Measurements from ENCODE around the gene NKRF. TPM values are rescaled to one million over a fixed set of nuclear protein-coding genes. Genes with fewer than 3 reads are reported as not detected.

The NKRF gene
- total and polyA plus RNA-seq, 12 donors: 4.2 to 13.2 (median 8.6) TPM

- 63 to 71% (median 66%) methylated on average over 4 to 6 of the region's 6 CpGs for WGBS, 4 donors
Measured at GRCh38 chrX:119648421-119648775, 42.2 kb upstream of the NKRF start.

DNA sequence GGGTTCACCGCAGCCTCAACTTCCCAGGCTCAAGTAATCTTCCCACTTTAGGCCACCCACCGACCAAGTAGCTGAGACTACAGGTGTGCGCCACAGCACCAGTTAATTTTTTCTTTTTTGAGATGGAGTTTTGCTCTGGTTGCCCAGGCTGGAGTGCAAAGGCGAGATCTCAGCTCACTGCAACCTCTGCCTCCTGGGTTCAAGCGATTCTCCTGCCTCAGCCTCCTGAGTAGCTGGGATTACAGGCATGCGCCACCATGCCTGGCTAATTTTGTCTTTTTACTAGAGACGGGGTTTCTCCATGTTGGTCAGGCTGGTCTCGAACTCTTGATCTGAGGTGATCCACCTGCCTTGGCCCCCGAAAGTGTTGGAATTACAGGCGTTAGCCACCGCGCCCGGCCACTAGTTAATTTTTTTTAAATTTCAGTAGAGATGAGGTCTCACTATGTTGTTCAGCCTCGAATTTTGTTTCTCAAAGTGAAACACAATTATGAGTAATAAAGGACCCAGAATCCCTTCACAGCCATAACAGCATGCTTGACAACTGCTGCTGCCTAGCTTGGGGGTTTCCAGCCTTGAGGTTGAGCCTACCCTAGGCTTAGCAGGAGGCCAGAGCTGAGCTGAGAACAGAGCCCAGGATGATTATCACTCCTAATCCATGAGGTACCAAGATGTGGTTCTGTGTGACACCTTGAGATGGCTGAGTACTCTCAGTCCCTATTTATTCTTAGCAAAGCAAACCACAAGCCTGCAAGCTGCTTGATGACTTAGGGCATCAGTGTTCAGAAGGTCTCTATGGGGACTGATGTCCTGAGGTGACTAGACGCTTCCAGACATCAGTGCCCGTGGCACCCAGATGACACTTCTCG is 41.6 kb upstream of the NKRF start:
- 84 to 93% (median 88%) methylated on average over 7 to 17 of the region's 17 CpGs for WGBS, 4 donors
- H3K9me3 ChIP-seq (replicated peaks in 1 of 3): no peaks in the 10 kb centered on the region
- no peak for DNase-seq
- H3K27ac ChIP-seq: no peak overlapping the region
- no peaks in the 10 kb centered on the region for H3K4me1 ChIP-seq (replicated peaks in 1 of 2)
- intact Hi-C loops (cut with DNase I): no loop called here
- no peak overlapping the region for H3K4me3 ChIP-seq
- TF ChIP-seq POLR2A (IDR thresholded peaks at IDR 0.05): no peak
- TF ChIP-seq, protein P1, sequence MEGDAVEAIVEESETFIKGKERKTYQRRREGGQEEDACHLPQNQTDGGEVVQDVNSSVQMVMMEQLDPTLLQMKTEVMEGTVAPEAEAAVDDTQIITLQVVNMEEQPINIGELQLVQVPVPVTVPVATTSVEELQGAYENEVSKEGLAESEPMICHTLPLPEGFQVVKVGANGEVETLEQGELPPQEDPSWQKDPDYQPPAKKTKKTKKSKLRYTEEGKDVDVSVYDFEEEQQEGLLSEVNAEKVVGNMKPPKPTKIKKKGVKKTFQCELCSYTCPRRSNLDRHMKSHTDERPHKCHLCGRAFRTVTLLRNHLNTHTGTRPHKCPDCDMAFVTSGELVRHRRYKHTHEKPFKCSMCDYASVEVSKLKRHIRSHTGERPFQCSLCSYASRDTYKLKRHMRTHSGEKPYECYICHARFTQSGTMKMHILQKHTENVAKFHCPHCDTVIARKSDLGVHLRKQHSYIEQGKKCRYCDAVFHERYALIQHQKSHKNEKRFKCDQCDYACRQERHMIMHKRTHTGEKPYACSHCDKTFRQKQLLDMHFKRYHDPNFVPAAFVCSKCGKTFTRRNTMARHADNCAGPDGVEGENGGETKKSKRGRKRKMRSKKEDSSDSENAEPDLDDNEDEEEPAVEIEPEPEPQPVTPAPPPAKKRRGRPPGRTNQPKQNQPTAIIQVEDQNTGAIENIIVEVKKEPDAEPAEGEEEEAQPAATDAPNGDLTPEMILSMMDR (IDR thresholded peaks at IDR 0.05): no peak
- H3K27me3 ChIP-seq: no peaks in the 10 kb centered on the region
- H3K36me3 ChIP-seq (replicated peaks in 1 of 2): peaks cover 0 to 4% of the 10 kb centered on the region in 2 donors

More at GRCh38 chrX:119648421-119648775, 42.2 kb upstream of the NKRF start:
- intact Hi-C loops (cut with DNase I): no loop called here
- no peaks in the 10 kb centered on the region for H3K9me3 ChIP-seq (replicated peaks in 1 of 3)
- TF ChIP-seq, protein P1 (IDR thresholded peaks at IDR 0.05): no peak
- TF ChIP-seq POLR2A (IDR thresholded peaks at IDR 0.05): no peak
- peaks cover 0 to 4% of the 10 kb centered on the region in 2 donors for H3K36me3 ChIP-seq (replicated peaks in 1 of 2)
- no peak for DNase-seq
- H3K27me3 ChIP-seq: no peaks in the 10 kb centered on the region
- no peak overlapping the region for H3K4me3 ChIP-seq
- no peak overlapping the region for H3K27ac ChIP-seq
- H3K4me1 ChIP-seq (replicated peaks in 1 of 2): no peaks in the 10 kb centered on the region

- peaks cover 0 to 4% of the 10 kb centered on the region in 2 donors for H3K36me3 ChIP-seq (replicated peaks in 1 of 2)
- H3K4me3 ChIP-seq: no peak overlapping the region
- H3K4me1 ChIP-seq (replicated peaks in 1 of 2): no peaks in the 10 kb centered on the region
- TF ChIP-seq, protein P1 (IDR thresholded peaks at IDR 0.05): no peak
- TF ChIP-seq POLR2A (IDR thresholded peaks at IDR 0.05): no peak
- H3K9me3 ChIP-seq (replicated peaks in 1 of 3): no peaks in the 10 kb centered on the region
- 63 to 82% (median 73%) methylated on average over 1 to 2 of the region's 2 CpGs for WGBS, 4 donors
- no peak overlapping the region for H3K27ac ChIP-seq
- intact Hi-C loops (cut with DNase I): no loop called here
- H3K27me3 ChIP-seq: no peaks in the 10 kb centered on the region
- no peak for DNase-seq
Measured at GRCh38 chrX:119647089-119647488, 40.9 kb upstream of the NKRF start.

- H3K27me3 ChIP-seq: no peaks in the 10 kb centered on the region
- 87 to 100% (median 94%) methylated on average over 2 to 4 of the region's 4 CpGs for WGBS, 4 donors
- intact Hi-C loops (cut with DNase I): no loop called here
- peaks cover 0 to 4% of the 10 kb centered on the region in 2 donors for H3K36me3 ChIP-seq (replicated peaks in 1 of 2)
- H3K4me1 ChIP-seq (replicated peaks in 1 of 2): no peaks in the 10 kb centered on the region
- no peaks in the 10 kb centered on the region for H3K9me3 ChIP-seq (replicated peaks in 1 of 3)
- no peak for TF ChIP-seq POLR2A (IDR thresholded peaks at IDR 0.05)
- TF ChIP-seq, protein P1 (IDR thresholded peaks at IDR 0.05): no peak
- H3K4me3 ChIP-seq: no peak overlapping the region
- no peak for DNase-seq
- no peak overlapping the region for H3K27ac ChIP-seq
Measured at GRCh38 chrX:119646515-119646914, 40.3 kb upstream of the NKRF start.
